GM12872 (cell line): ENCODE data around the gene LRRC55.

Source experiments
- CTCF ChIP-seq: IDR thresholded peaks from 3 replicates; pipeline ENCODE4 v1.5.1; 2011; ENCODE audit warnings: low read depth, mild to moderate bottlenecking, low read length, moderate library complexity; ENCODE audit not compliant: insufficient read depth

LRRC55 gene

DNA sequence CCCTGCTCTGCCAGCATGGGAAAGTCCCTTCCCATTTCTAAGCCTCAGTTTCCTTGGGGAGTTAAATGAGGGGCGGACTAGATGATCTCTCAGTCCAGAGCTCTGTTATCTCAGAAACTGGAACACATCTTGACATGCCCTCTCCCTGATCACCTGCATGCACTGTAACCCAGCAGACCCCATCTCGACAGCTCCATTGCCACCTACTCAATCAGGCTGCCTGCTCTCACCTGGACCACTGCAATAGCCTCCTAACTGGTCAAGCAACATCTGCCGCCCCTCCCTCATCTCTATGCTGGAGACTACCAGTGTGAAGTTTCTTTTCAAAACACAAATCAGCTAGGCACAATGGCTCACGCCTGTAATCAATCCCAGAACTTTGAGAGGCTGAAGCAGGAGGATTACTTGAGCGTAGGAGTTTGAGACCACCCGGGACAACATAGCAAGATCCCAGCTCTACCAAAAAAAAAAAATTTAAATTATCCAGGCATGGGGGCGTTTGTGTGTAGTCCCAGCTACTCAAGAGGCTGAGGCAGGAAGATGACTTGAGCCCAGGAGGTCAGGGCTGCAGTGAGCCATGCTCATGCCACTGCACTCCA, 22.2 kb downstream of the LRRC55 start:
- TF ChIP-seq CTCF = no peak

GRCh38 chr11:57205041-57205641, 23.4 kb downstream of the LRRC55 start:
- TF ChIP-seq CTCF = no peak

DNA sequence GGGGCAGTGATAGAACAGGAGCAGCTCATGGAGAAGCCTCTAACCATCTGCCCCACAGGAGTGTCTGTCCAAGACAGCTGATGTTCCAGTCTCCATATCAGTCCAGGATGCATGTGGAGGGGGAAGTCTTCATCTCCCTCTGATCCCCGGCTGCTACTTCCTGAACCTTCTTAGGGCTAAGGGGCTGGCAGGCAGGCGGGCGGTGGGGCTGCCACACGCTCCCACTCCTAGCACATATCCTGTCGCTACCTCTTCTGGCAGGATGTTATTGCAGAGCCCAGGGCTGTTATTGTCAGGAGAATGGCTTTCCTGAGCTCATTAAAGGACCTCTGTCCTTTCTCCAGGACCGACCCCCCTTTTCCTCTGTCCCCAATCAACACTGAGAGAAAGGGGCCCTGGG, 25.4 kb downstream of the LRRC55 start:
- TF ChIP-seq CTCF = no peak

DNA sequence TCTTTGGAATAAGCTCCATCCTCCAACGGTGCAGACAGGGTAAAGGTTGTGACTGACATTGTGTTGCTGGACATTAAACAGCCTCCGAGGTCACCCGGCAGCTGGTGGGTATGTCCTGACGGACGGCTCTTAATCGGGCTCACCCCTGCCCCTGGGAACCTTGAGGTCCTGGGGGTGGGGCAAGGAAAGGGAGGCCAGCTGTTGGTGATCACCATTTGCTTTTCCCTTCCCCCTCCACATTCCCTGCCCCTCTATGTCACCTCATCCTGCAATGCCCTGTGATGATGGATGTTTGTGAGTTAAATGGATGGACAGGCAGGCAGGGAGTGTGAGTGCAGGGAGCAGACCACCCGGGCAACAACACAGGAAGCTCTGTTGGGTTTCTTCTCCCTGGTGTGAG, 29.0 kb downstream of the LRRC55 start:
- TF ChIP-seq CTCF = no peak

GRCh38 chr11:57213342-57214097, 31.8 kb downstream of the LRRC55 start:
- no peak for TF ChIP-seq CTCF

DNA sequence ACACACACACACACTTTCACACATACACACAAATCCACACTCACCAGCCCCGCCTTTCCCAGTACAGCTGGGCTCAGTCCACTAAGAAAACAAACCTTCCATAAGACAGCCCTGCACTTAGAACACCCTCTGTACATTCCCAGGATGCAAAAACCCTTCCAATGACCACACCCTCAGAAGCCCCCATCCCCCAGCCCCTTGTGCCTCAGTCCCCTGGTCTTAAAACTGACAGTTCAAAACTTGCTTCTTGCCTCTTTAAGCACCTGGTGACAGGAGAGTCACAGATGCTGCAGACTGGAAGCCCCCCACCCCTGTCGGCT, 32.3 kb downstream of the LRRC55 start:
- no peak for TF ChIP-seq CTCF

- no peak for TF ChIP-seq CTCF
Observed at GRCh38 chr11:57214494-57214893, 32.7 kb downstream of the LRRC55 start.
